SU-DHL-6 (cell line): ENCODE measurements around the gene VWC2L.

Experiments
- H2AFZ ChIP-seq: fragments of 200-600 bp; sonication (generic); 2 replicates; pipeline ENCODE4 v1.6.1; 2014; ENCODE audit warnings: low read depth, mild to moderate bottlenecking, moderate library complexity, mixed read lengths, antibody characterized with exemption, low read length; ENCODE audit not compliant: severe bottlenecking
- H3F3A ChIP-seq: fragments of 200-600 bp; shearing (Covaris generic); 2 replicates; pipeline ENCODE4 v1.6.0; 2016; ENCODE audit warnings: antibody characterized with exemption, mild to moderate bottlenecking; ENCODE audit not compliant: insufficient read depth
- H3K27ac ChIP-seq: fragments of 200-600 bp; sonication (generic); 2 replicates; pipeline ENCODE4 v1.5.1; 2016; ENCODE audit warnings: low read depth, mild to moderate bottlenecking, low read length, moderate library complexity, mixed read lengths
- H3K27me3 ChIP-seq: fragments of 200-600 bp; sonication (generic), shearing (Covaris generic); 2 replicates; pipeline ENCODE4 v1.6.0; 2014; ENCODE audit warnings: mild to moderate bottlenecking, low read length
- H3K36me3 ChIP-seq: fragments of 200-600 bp; sonication (generic); 2 replicates; pipeline ENCODE4 v1.6.1; 2014; ENCODE audit warnings: mild to moderate bottlenecking, low read length, mixed read lengths
- H3K4me2 ChIP-seq: fragments of 300-600, 200-600 bp; shearing (Covaris generic), sonication (generic); 2 replicates; pipeline ENCODE4 v1.6.0; 2014; ENCODE audit warnings: low read length, low read depth, mild to moderate bottlenecking; ENCODE audit not compliant: poor library complexity, severe bottlenecking
- H3K4me3 ChIP-seq: fragments of 200-600 bp; sonication (generic); 2 replicates; pipeline ENCODE4 v1.5.1; 2014; ENCODE audit warnings: antibody characterized with exemption, low read length, mild to moderate bottlenecking, mixed read lengths; ENCODE audit not compliant: insufficient read depth, poor library complexity, severe bottlenecking
- H3K79me2 ChIP-seq: fragments of 200-600 bp; sonication (generic); 2 replicates; pipeline ENCODE4 v1.6.1; 2014; ENCODE audit warnings: mild to moderate bottlenecking, low read length, moderate library complexity; ENCODE audit not compliant: insufficient read depth
- H3K9ac ChIP-seq: fragments of 200-600 bp; sonication (generic); 2 replicates; pipeline ENCODE4 v1.7.0; 2014; ENCODE audit warnings: mild to moderate bottlenecking, low read length
- H3K9me2 ChIP-seq: fragments of 200-600 bp; sonication (generic); replicated peaks from 2 replicates; pipeline ENCODE4 v1.6.1; 2014; ENCODE audit warnings: low read length; ENCODE audit not compliant: insufficient read depth
- H3K9me3 ChIP-seq: fragments of 200-600 bp; sonication (generic); 2 replicates; pipeline ENCODE4 v1.6.1; 2014; ENCODE audit warnings: low read length, mixed read lengths; ENCODE audit not compliant: insufficient read depth
- H4K20me1 ChIP-seq: fragments of 200-600 bp; sonication (generic); 2 replicates; pipeline ENCODE4 v1.6.1; 2014; ENCODE audit warnings: low read depth, mild to moderate bottlenecking, antibody characterized with exemption, low read length, moderate library complexity, mixed read lengths
- EZH2phosphoT487 ChIP-seq: fragments of 200-600 bp; sonication (generic), shearing (Covaris generic); conservative IDR thresholded peaks from 2 replicates; pipeline ENCODE4 v1.6.1; 2018; ENCODE audit warnings: mild to moderate bottlenecking, antibody characterized with exemption, low read length, moderate library complexity, mixed read lengths
- TF ChIP-seq, protein P1 (sequence below): fragments of 200-600 bp; sonication (generic); IDR thresholded peaks from one replicate; pipeline ENCODE4 v1.5.1; 2017; ENCODE audit warnings: antibody characterized with exemption, mild to moderate bottlenecking, low read length, moderate library complexity; ENCODE audit not compliant: insufficient read depth, poor library complexity, severe bottlenecking

Gene VWC2L

DNA sequence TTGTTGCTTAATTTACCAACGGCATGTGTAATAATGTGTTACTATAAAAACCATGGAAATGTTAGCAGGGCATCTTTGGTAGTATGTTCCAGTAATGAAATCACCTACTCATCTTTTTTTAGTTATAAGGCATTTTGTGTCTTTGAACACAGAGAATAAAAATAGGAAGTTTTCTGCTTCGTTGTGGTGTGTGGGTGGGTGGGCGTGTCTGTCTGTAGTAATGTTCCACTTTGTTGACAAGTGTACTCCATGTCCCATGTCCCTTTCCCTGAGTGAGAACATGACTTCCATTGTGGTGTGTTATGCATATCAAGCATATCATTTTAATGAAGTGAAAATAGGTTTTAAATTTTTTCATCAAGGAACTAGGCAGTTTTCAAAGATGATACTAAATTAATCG lies 149.3 kb downstream of the VWC2L start:
- no peaks in the 10 kb centered on the region for H3K9me2 ChIP-seq
- H3K79me2 ChIP-seq = no peaks in the 10 kb centered on the region
- no peaks in the 10 kb centered on the region for H3K36me3 ChIP-seq
- no peak overlapping the region for H3K9ac ChIP-seq
- H2AFZ ChIP-seq = no peak overlapping the region
- TF ChIP-seq, protein P1, sequence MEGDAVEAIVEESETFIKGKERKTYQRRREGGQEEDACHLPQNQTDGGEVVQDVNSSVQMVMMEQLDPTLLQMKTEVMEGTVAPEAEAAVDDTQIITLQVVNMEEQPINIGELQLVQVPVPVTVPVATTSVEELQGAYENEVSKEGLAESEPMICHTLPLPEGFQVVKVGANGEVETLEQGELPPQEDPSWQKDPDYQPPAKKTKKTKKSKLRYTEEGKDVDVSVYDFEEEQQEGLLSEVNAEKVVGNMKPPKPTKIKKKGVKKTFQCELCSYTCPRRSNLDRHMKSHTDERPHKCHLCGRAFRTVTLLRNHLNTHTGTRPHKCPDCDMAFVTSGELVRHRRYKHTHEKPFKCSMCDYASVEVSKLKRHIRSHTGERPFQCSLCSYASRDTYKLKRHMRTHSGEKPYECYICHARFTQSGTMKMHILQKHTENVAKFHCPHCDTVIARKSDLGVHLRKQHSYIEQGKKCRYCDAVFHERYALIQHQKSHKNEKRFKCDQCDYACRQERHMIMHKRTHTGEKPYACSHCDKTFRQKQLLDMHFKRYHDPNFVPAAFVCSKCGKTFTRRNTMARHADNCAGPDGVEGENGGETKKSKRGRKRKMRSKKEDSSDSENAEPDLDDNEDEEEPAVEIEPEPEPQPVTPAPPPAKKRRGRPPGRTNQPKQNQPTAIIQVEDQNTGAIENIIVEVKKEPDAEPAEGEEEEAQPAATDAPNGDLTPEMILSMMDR = no peak
- TF ChIP-seq EZH2phosphoT487 = no peak
- no peak overlapping the region for H3K27ac ChIP-seq
- no peaks in the 10 kb centered on the region for H3K27me3 ChIP-seq
- no peak overlapping the region for H3K4me2 ChIP-seq
- H3K9me3 ChIP-seq = no peaks in the 10 kb centered on the region
- no peaks in the 10 kb centered on the region for H3F3A ChIP-seq
- no peak overlapping the region for H3K4me3 ChIP-seq
- no peaks in the 10 kb centered on the region for H4K20me1 ChIP-seq

DNA sequence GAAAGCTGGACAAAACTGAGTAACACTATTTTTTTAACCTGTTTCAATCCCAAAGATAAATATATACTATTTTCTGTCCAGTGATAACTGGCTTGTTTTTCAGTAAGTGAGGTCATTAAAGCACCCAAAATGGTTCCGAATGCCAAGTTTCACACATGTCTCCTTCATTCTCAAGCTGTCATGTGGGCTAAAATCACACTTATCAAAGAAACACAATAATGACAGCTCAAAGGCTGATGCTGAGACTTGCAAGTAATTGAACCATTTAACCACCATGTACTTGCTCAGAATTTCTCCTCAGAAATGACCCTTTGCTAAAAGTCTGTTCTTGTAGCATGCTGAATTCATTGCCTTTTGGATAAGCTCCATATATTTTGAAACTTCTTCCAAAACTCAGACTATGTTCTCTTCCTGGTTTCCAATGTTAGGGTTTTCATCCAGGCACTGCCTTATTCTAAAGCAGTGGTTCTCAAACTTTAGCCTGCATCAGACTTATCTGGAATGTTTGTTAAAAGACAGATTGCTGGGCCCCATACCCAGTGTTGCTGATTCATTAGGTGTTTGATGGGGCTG lies 149.8 kb downstream of the VWC2L start:
- no peak for TF ChIP-seq EZH2phosphoT487
- Histone ChIP-seq H3K79me2 (no peaks in the 10 kb centered on the region), H3F3A (no peaks in the 10 kb centered on the region), H3K9me3 (no peaks in the 10 kb centered on the region), H3K4me2 (no peak overlapping the region), H2AFZ (no peak overlapping the region), H4K20me1 (no peaks in the 10 kb centered on the region), H3K27me3 (no peaks in the 10 kb centered on the region), H3K4me3 (no peak overlapping the region), H3K9ac (no peak overlapping the region), H3K9me2 (no peaks in the 10 kb centered on the region), H3K36me3 (no peaks in the 10 kb centered on the region), H3K27ac (no peak overlapping the region)

DNA sequence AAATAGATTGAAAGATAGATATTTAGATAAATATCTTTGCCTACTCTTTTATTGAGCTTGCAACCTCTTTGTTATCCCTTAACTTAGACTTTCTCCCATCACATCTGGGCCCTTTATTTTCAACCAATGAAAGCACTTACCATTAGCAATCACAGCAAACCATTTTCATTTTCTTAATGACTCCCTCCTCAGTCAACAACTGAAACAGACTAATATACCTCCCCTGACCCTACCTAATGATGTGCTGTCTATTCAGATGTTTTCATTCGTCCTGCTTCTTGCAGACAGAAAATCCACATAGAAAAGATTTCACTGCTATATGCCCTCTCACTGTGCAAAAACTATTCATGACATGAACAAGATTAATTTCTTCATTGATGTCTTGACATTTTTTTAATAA lies 154.4 kb downstream of the VWC2L start:
- H3K9me2 ChIP-seq = no peaks in the 10 kb centered on the region
- no peak overlapping the region for H3K4me2 ChIP-seq
- no peak overlapping the region for H3K9ac ChIP-seq
- H2AFZ ChIP-seq = no peak overlapping the region
- H3K79me2 ChIP-seq = no peaks in the 10 kb centered on the region
- no peak overlapping the region for H3K27ac ChIP-seq
- no peaks in the 10 kb centered on the region for H3K27me3 ChIP-seq
- no peaks in the 10 kb centered on the region for H4K20me1 ChIP-seq
- H3K9me3 ChIP-seq = no peaks in the 10 kb centered on the region
- H3K4me3 ChIP-seq = no peak overlapping the region
- no peaks in the 10 kb centered on the region for H3F3A ChIP-seq
- TF ChIP-seq, protein P1 = no peak
- no peak for TF ChIP-seq EZH2phosphoT487
- H3K36me3 ChIP-seq = no peaks in the 10 kb centered on the region

DNA sequence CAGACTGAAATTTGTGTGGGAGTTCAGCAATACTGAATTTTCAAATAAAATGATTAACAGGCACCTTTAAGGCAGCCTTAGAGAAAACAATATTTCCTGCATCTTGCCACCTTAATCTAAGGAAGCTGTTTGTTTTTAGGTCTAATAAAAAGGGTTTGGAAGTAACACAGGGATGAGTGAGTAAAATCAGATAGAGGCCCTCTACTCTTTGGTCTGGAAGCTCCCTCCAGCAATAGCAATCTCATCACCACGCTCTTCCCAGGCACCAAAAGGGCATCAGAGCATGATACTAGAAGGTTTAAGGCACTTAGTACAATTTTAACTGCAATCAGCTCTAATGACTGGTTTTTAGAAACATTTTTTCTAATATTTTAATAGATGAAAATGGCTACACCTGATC lies 155.6 kb downstream of the VWC2L start:
- TF ChIP-seq EZH2phosphoT487 = no peak
- TF ChIP-seq, protein P1 = no peak
- no peaks in the 10 kb centered on the region for H4K20me1 ChIP-seq
- no peak overlapping the region for H2AFZ ChIP-seq
- no peaks in the 10 kb centered on the region for H3K9me2 ChIP-seq
- no peaks in the 10 kb centered on the region for H3K27me3 ChIP-seq
- no peaks in the 10 kb centered on the region for H3K36me3 ChIP-seq
- no peak overlapping the region for H3K9ac ChIP-seq
- H3K4me2 ChIP-seq = no peak overlapping the region
- no peaks in the 10 kb centered on the region for H3K9me3 ChIP-seq
- no peak overlapping the region for H3K4me3 ChIP-seq
- no peaks in the 10 kb centered on the region for H3F3A ChIP-seq
- no peaks in the 10 kb centered on the region for H3K79me2 ChIP-seq
- H3K27ac ChIP-seq = no peak overlapping the region
